Measurements from ENCODE around the gene LRRC41.
"Not testable (repeated sequence)": the region's sequence is repeated elsewhere in the genome, so short reads cannot be mapped to it uniquely, and the experiment has no call there.

The LRRC41 gene

GRCh38 chr1:46284597-46285564 lies 18.5 kb downstream of the LRRC41 start:
- DNase-seq, result peak; percentile 6

- no peak for DNase-seq
These were observed 19.4 kb downstream of the LRRC41 start for GRCh38 chr1:46284058-46284457.

GRCh38 chr1:46281021-46281420 lies 22.4 kb downstream of the LRRC41 start:
- no peak for DNase-seq

GRCh38 chr1:46280092-46280491 lies 23.3 kb downstream of the LRRC41 start:
- no peak for DNase-seq

GRCh38 chr1:46278807-46279206 lies 24.6 kb downstream of the LRRC41 start:
- no peak for DNase-seq

GRCh38 chr1:46277658-46278373 lies 25.6 kb downstream of the LRRC41 start:
- DNase-seq, result no peak

- DNase-seq, result no peak
These were observed 28.4 kb downstream of the LRRC41 start for GRCh38 chr1:46275030-46275337.

GRCh38 chr1:46274225-46275029 lies 29.0 kb downstream of the LRRC41 start:
- no peak for DNase-seq

GRCh38 chr1:46268578-46268977 lies 34.8 kb downstream of the LRRC41 start:
- DNase-seq, result no peak

GRCh38 chr1:46263146-46263545 lies 40.3 kb downstream of the LRRC41 start:
- no peak for DNase-seq

- no peak for DNase-seq
These were observed 40.9 kb downstream of the LRRC41 start for GRCh38 chr1:46262508-46262907.

- DNase-seq, result no peak
These were observed 46.9 kb downstream of the LRRC41 start for GRCh38 chr1:46256523-46256922.

- no peak for DNase-seq
These were observed 48.7 kb downstream of the LRRC41 start for GRCh38 chr1:46254668-46255067.

- DNase-seq, result peak; percentile 38
These were observed 55.1 kb downstream of the LRRC41 start for GRCh38 chr1:46248122-46248920.

GRCh38 chr1:46247436-46248121 lies 55.8 kb downstream of the LRRC41 start, which contains the start of gene RAD54L:
Gene RAD54L, plus strand, starts transcription at chr1:46247763. Its CDS starts 643 bp downstream, at chr1:46248406.
- peak; percentile 98 for DNase-seq

- peak; percentile 33 for DNase-seq
These were observed 56.6 kb downstream of the LRRC41 start for GRCh38 chr1:46246548-46247435.

- not testable (repeated sequence) for DNase-seq
These were observed 57.3 kb downstream of the LRRC41 start for GRCh38 chr1:46246136-46246535.

- peak; percentile 35 for DNase-seq
These were observed 58.6 kb downstream of the LRRC41 start for GRCh38 chr1:46244656-46245371.

GRCh38 chr1:46243831-46244230 lies 59.6 kb downstream of the LRRC41 start:
- not testable (repeated sequence) for DNase-seq

GRCh38 chr1:46242918-46243317 lies 60.5 kb downstream of the LRRC41 start:
- DNase-seq, result no peak
